DMS79 treated with DMSO at 0.1 percent for 48 hours (cell line): Measurements from ENCODE around the gene APP.
"Not testable (repeated sequence)": the region's sequence is repeated elsewhere in the genome, so short reads cannot be mapped to it uniquely, and the experiment has no call there.

Experiments
- DNase-seq: peaks from one replicate; lab custom pipeline; 2025; lab: John Stamatoyannopoulos, UW

The APP gene

GRCh38 chr21:26164311-26164710 lies 6.3 kb downstream of the APP start:
- no peak for DNase-seq

GRCh38 chr21:26162081-26162480 lies 8.5 kb downstream of the APP start:
- DNase-seq: no peak

- no peak for DNase-seq
These were observed 10.7 kb downstream of the APP start for GRCh38 chr21:26159869-26160268.

- no peak for DNase-seq
These were observed 12.8 kb downstream of the APP start for GRCh38 chr21:26157801-26158200.

- no peak for DNase-seq
These were observed 15.8 kb downstream of the APP start for GRCh38 chr21:26154753-26155152.

GRCh38 chr21:26153758-26154157 lies 16.8 kb downstream of the APP start:
- DNase-seq: no peak

GRCh38 chr21:26148840-26149354 lies 21.7 kb downstream of the APP start:
- DNase-seq: no peak

GRCh38 chr21:26148071-26148839 lies 22.3 kb downstream of the APP start:
- DNase-seq: no peak

- DNase-seq: no peak
These were observed 23.0 kb downstream of the APP start for GRCh38 chr21:26147535-26147934.

GRCh38 chr21:26146681-26147080 lies 23.9 kb downstream of the APP start:
- DNase-seq: no peak

GRCh38 chr21:26144031-26144430 lies 26.5 kb downstream of the APP start:
- no peak for DNase-seq

- no peak for DNase-seq
These were observed 28.2 kb downstream of the APP start for GRCh38 chr21:26142363-26142762.

- DNase-seq: no peak
These were observed 29.6 kb downstream of the APP start for GRCh38 chr21:26140926-26141325.

- DNase-seq: no peak
These were observed 30.4 kb downstream of the APP start for GRCh38 chr21:26140164-26140579.

- no peak for DNase-seq
These were observed 31.8 kb downstream of the APP start for GRCh38 chr21:26138615-26139257.

GRCh38 chr21:26137379-26138060 lies 33.0 kb downstream of the APP start:
- DNase-seq: no peak

- no peak for DNase-seq
These were observed 33.9 kb downstream of the APP start for GRCh38 chr21:26136671-26137070.

GRCh38 chr21:26135520-26135919 lies 35.0 kb downstream of the APP start:
- no peak for DNase-seq

- no peak for DNase-seq
These were observed 39.0 kb downstream of the APP start for GRCh38 chr21:26131554-26131953.

GRCh38 chr21:26131053-26131452 lies 39.5 kb downstream of the APP start:
- DNase-seq: not testable (repeated sequence)

GRCh38 chr21:26130249-26130881 lies 40.2 kb downstream of the APP start:
- no peak for DNase-seq

GRCh38 chr21:26127918-26128317 lies 42.7 kb downstream of the APP start:
- no peak for DNase-seq
